Measurements from ENCODE around the gene POMT1. TPM values are rescaled to one million over a fixed set of nuclear protein-coding genes. Genes with fewer than 3 reads are reported as not detected.

Gene POMT1
- total and polyA plus RNA-seq, 2 of the 8 experiments (the other 6 are each of a cell fraction or from before 2014, with no cell fraction given) = 22.3 to 33.2 TPM

DNA sequence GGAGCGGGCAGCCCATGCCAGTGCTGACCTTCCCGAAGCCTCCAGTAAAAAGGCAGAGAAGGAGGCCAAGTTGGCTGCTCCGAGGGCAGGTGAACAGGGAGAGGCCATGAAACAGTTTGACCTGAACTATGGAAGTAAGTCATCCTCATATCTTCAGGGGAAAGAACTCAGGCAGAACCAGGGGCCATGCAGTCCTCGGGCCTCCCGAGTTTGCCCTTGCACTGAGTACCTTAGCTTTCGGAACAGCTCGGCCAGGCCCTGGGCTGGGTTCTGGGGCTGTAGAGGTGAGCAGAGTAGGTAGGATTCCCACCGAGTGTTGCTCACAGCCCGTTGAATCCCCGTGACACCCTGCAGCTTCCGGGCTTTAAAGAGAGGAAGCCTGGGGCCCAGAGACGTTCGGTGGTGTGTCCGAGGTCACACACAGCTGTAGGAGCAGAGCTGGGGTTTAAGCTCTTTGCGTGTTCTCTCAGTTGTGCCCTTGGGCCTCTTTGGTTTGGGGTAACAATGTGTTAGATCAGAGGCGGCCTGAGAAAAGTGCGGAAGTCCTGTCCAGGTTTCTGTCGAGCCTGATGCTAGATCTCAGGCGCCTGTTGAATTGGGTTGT lies 24.8 kb upstream of the POMT1 start (continued):
- TF ChIP-seq, protein P1, sequence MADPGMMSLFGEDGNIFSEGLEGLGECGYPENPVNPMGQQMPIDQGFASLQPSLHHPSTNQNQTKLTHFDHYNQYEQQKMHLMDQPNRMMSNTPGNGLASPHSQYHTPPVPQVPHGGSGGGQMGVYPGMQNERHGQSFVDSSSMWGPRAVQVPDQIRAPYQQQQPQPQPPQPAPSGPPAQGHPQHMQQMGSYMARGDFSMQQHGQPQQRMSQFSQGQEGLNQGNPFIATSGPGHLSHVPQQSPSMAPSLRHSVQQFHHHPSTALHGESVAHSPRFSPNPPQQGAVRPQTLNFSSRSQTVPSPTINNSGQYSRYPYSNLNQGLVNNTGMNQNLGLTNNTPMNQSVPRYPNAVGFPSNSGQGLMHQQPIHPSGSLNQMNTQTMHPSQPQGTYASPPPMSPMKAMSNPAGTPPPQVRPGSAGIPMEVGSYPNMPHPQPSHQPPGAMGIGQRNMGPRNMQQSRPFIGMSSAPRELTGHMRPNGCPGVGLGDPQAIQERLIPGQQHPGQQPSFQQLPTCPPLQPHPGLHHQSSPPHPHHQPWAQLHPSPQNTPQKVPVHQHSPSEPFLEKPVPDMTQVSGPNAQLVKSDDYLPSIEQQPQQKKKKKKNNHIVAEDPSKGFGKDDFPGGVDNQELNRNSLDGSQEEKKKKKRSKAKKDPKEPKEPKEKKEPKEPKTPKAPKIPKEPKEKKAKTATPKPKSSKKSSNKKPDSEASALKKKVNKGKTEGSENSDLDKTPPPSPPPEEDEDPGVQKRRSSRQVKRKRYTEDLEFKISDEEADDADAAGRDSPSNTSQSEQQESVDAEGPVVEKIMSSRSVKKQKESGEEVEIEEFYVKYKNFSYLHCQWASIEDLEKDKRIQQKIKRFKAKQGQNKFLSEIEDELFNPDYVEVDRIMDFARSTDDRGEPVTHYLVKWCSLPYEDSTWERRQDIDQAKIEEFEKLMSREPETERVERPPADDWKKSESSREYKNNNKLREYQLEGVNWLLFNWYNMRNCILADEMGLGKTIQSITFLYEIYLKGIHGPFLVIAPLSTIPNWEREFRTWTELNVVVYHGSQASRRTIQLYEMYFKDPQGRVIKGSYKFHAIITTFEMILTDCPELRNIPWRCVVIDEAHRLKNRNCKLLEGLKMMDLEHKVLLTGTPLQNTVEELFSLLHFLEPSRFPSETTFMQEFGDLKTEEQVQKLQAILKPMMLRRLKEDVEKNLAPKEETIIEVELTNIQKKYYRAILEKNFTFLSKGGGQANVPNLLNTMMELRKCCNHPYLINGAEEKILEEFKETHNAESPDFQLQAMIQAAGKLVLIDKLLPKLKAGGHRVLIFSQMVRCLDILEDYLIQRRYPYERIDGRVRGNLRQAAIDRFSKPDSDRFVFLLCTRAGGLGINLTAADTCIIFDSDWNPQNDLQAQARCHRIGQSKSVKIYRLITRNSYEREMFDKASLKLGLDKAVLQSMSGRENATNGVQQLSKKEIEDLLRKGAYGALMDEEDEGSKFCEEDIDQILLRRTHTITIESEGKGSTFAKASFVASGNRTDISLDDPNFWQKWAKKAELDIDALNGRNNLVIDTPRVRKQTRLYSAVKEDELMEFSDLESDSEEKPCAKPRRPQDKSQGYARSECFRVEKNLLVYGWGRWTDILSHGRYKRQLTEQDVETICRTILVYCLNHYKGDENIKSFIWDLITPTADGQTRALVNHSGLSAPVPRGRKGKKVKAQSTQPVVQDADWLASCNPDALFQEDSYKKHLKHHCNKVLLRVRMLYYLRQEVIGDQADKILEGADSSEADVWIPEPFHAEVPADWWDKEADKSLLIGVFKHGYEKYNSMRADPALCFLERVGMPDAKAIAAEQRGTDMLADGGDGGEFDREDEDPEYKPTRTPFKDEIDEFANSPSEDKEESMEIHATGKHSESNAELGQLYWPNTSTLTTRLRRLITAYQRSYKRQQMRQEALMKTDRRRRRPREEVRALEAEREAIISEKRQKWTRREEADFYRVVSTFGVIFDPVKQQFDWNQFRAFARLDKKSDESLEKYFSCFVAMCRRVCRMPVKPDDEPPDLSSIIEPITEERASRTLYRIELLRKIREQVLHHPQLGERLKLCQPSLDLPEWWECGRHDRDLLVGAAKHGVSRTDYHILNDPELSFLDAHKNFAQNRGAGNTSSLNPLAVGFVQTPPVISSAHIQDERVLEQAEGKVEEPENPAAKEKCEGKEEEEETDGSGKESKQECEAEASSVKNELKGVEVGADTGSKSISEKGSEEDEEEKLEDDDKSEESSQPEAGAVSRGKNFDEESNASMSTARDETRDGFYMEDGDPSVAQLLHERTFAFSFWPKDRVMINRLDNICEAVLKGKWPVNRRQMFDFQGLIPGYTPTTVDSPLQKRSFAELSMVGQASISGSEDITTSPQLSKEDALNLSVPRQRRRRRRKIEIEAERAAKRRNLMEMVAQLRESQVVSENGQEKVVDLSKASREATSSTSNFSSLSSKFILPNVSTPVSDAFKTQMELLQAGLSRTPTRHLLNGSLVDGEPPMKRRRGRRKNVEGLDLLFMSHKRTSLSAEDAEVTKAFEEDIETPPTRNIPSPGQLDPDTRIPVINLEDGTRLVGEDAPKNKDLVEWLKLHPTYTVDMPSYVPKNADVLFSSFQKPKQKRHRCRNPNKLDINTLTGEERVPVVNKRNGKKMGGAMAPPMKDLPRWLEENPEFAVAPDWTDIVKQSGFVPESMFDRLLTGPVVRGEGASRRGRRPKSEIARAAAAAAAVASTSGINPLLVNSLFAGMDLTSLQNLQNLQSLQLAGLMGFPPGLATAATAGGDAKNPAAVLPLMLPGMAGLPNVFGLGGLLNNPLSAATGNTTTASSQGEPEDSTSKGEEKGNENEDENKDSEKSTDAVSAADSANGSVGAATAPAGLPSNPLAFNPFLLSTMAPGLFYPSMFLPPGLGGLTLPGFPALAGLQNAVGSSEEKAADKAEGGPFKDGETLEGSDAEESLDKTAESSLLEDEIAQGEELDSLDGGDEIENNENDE (IDR thresholded peaks at IDR 0.05; ENCODE audit: insufficient replicate concordance, low read length) = no peak
- TF ChIP-seq SP2 (IDR thresholded peaks at IDR 0.05; ENCODE audit: low read length) = no peak
